Stimulated activated CD4-positive, alpha-beta T cell treated with anti-CD3 and anti-CD28 coated beads, Interleukin-4, amount 100 ng/mL, for 4 hours (primary cell): ENCODE measurements around the gene TXNDC2.

Experiments used
- DNase-seq, 2 experiments: peaks; one replicate each; pipeline ENCODE4 v3.0.0-alpha.2; 2020

The TXNDC2 gene

GRCh38 chr18:9861157-9861556 lies 24.6 kb upstream of the TXNDC2 start:
- DNase-seq = no peak

GRCh38 chr18:9861933-9862332 lies 23.8 kb upstream of the TXNDC2 start:
- no peak for DNase-seq

- DNase-seq = no peak
These were observed 23.1 kb upstream of the TXNDC2 start for GRCh38 chr18:9862686-9863085.

GRCh38 chr18:9863282-9863681 lies 22.5 kb upstream of the TXNDC2 start:
- DNase-seq = no peak

GRCh38 chr18:9865764-9866490 lies 19.8 kb upstream of the TXNDC2 start:
- DNase-seq = no peak

GRCh38 chr18:9866627-9867026 lies 19.1 kb upstream of the TXNDC2 start:
- DNase-seq = no peak

GRCh38 chr18:9867071-9867594 lies 18.6 kb upstream of the TXNDC2 start:
- DNase-seq = no peak

- no peak for DNase-seq
These were observed 16.7 kb upstream of the TXNDC2 start for GRCh38 chr18:9868857-9869714.

- DNase-seq = no peak
These were observed 15.9 kb upstream of the TXNDC2 start for GRCh38 chr18:9869715-9870430.

GRCh38 chr18:9870431-9871008 lies 15.3 kb upstream of the TXNDC2 start:
- no peak for DNase-seq

GRCh38 chr18:9871244-9871746 lies 14.5 kb upstream of the TXNDC2 start:
- DNase-seq = no peak

- no peak for DNase-seq
These were observed 12.9 kb upstream of the TXNDC2 start for GRCh38 chr18:9872823-9873222.

- DNase-seq = no peak
These were observed 11.0 kb upstream of the TXNDC2 start for GRCh38 chr18:9874728-9875127.

- no peak for DNase-seq
These were observed 9.4 kb upstream of the TXNDC2 start for GRCh38 chr18:9876212-9876866.

- no peak for DNase-seq
These were observed 8.7 kb upstream of the TXNDC2 start for GRCh38 chr18:9876867-9877654.

- DNase-seq = no peak
These were observed 8.1 kb upstream of the TXNDC2 start for GRCh38 chr18:9877655-9878014.

- DNase-seq = no peak
These were observed 7.7 kb upstream of the TXNDC2 start for GRCh38 chr18:9878095-9878494.

GRCh38 chr18:9878783-9879242 lies 7.0 kb upstream of the TXNDC2 start:
- DNase-seq = no peak

GRCh38 chr18:9884090-9884489 lies 1.7 kb upstream of the TXNDC2 start:
- DNase-seq = no peak

- no peak for DNase-seq
These were observed 1.1 kb upstream of the TXNDC2 start for GRCh38 chr18:9884532-9885140.

GRCh38 chr18:9886005-9886348 lies 204 bp downstream of the TXNDC2 start:
- no peak for DNase-seq
